GM12878 (cell line): Measurements from ENCODE around the gene MOGAT2. TPM values are rescaled to one million over a fixed set of nuclear protein-coding genes. Genes with fewer than 3 reads are reported as not detected.
"Not testable (repeated sequence)": the region's sequence is repeated elsewhere in the genome, so short reads cannot be mapped to it uniquely, and the experiment has no call there.

ENCODE experiments used
- ATAC-seq: fragments of 200-7000 bp; cut with Tn5 transposase; 3 replicates; pipeline ENCODE4 v1.9.1; 2020; ENCODE audit warnings: mild to moderate bottlenecking, moderate library complexity
- BruUV-seq: library from RNA; stranded (reverse); fragments of 400-500 nt; replicated peaks from 2 replicates; lab custom pipeline; 2021; lab: Mats Ljungman, UMichigan
- CTCF ChIA-PET: fragments of 300-600 bp; sonication (Branson Sonifier 250); formaldehyde crosslinking; extraction: SDS; loops from one replicate; lab custom pipeline; 2021; ENCODE audit warnings: inconsistent platforms; lab: Yijun Ruan, JAX
- POLR2A ChIA-PET: fragments of 350-600 bp; formaldehyde crosslinking; extraction: SDS; loops from one replicate; lab custom pipeline; 2021; ENCODE audit warnings: inconsistent platforms; lab: Charles Lee
- RAD21 ChIA-PET: fragments of 300-600 bp; sonication (Branson Sonifier 250); formaldehyde crosslinking; loops from one replicate; lab custom pipeline; 2023; ENCODE audit warnings: antibody characterized with exemption; ENCODE audit not compliant: unreplicated experiment; lab: Charles Lee
- SMC1A ChIA-PET: fragments of 300-600 bp; sonication (Branson Sonifier 250); formaldehyde crosslinking; loops from one replicate; lab custom pipeline; 2023; ENCODE audit not compliant: unreplicated experiment, uncharacterized antibody; lab: Charles Lee
- DNase-seq: peaks from one replicate; pipeline ENCODE4 v3.0.0-alpha.2; 2011; ENCODE audit warnings: low read depth, low spot score
- FAIRE-seq: peaks from 3 replicates; lab custom pipeline; 2011; peaks lifted over from hg19 to GRCh38; lab: Jason Lieb, UNC
- H2AFZ ChIP-seq: 2 replicates; pipeline ENCODE4 v1.6.0; 2011; ENCODE audit warnings: low read depth, low read length, control low read depth; ENCODE audit not compliant: control insufficient read depth
- H3K27ac ChIP-seq: 2 replicates; pipeline ENCODE4 v1.5.1; 2011; ENCODE audit warnings: control low read depth; ENCODE audit not compliant: control insufficient read depth, insufficient read depth
- H3K27me3 ChIP-seq, 2 experiments: replicated peaks in 1 of 2; 2 replicates each; pipeline versions ENCODE4 v1.6.0 to v1.6.1; 2011; ENCODE audit warnings: low read length in 1 of 2; ENCODE audit not compliant: control insufficient read depth in 2 of 2, insufficient read depth in 2 of 2
- H3K36me3 ChIP-seq, 2 experiments: 2 replicates each; pipeline ENCODE4 v1.5.1; 2011; ENCODE audit warnings: low read length in 1 of 2; ENCODE audit not compliant: control insufficient read depth in 2 of 2, insufficient read depth in 2 of 2
- H3K4me1 ChIP-seq: 2 replicates; pipeline ENCODE4 v1.6.1; 2011; ENCODE audit warnings: mild to moderate bottlenecking, low read length, moderate library complexity, mixed read lengths; ENCODE audit not compliant: control insufficient read depth, insufficient read depth
- H3K4me2 ChIP-seq: 2 replicates; pipeline ENCODE4 v1.6.0; 2011; ENCODE audit warnings: control low read depth; ENCODE audit not compliant: control insufficient read depth, insufficient read depth
- H3K4me3 ChIP-seq: fragments of 200-600 bp; sonication (generic); 2 replicates; pipeline ENCODE4 v1.5.1; 2016
- H3K79me2 ChIP-seq: 2 replicates; pipeline ENCODE4 v1.6.0; 2011; ENCODE audit warnings: low read length; ENCODE audit not compliant: control insufficient read depth, insufficient read depth
- H3K9ac ChIP-seq: 2 replicates; pipeline ENCODE4 v1.8.0; 2011; ENCODE audit warnings: low read length, control low read depth, mixed read lengths; ENCODE audit not compliant: control insufficient read depth, insufficient read depth
- H3K9me3 ChIP-seq: replicated peaks from 3 replicates; pipeline ENCODE4 v1.5.1; 2011; ENCODE audit warnings: mild to moderate bottlenecking, low read length; ENCODE audit not compliant: control insufficient read depth, insufficient read depth
- H4K20me1 ChIP-seq: 2 replicates; pipeline ENCODE4 v1.6.0; 2011; ENCODE audit not compliant: control insufficient read depth, insufficient read depth
- SPI1 ChIP-seq: IDR thresholded peaks from 2 replicates; pipeline ENCODE4 v1.6.1; 2011; ENCODE audit warnings: low read depth, mild to moderate bottlenecking, low read length, moderate library complexity, borderline replicate concordance; ENCODE audit not compliant: insufficient read depth
- ZNF217 ChIP-seq: fragments of 450-650 bp; IDR thresholded peaks from 2 replicates; pipeline ENCODE4 v1.6.1; 2017; ENCODE audit warnings: antibody characterized with exemption, mild to moderate bottlenecking
- WGBS: methylation state at CpG from one replicate; pipeline ENCODE4 v1.1.6; 2016; ENCODE audit warnings: low lambda C conversion rate; ENCODE audit not compliant: insufficient replicate concordance, insufficient coverage; ENCODE audit errors: missing lambda C conversion rate; 5-methylcytosine and 5-hydroxymethylcytosine counted together
- in situ Hi-C: fragments of 300-500 bp; cut with MboI; formaldehyde crosslinking; loops from 9 replicates; pipeline ENCODE4 v1.14.3; 2018; ENCODE audit warnings: mixed read lengths
- intact Hi-C: fragments of 100-400 bp; cut with micrococcal nuclease; formaldehyde crosslinking; loops from one replicate; pipeline ENCODE4 v1.14.2; 2022; ENCODE audit not compliant: unreplicated experiment
- polyA plus RNA-seq, 11 experiments: library from polyadenylated mRNA; depleted of rRNA in 4 of 11; unstranded in 6 of 11; stranded (reverse) in 5 of 11; fragments of >200 nt; fragmentation: Nextera tagmentation in 4 of 11; fragmentation: Illumina TruSeq in 1 of 11; extraction: Ambion mirVana in 4 of 11; extraction: Trizol in 1 of 11; gene quantifications; 1 replicate in 1 of 11; 2 replicates in 10 of 11; pipeline versions ENCODE4 v1.2.1 to v1.2.3, GENCODE V29; 2011 to 2016; ENCODE audit warnings: inconsistent platforms in 2 of 11, missing spikeins in 2 of 11, low read depth in 1 of 11
- total RNA-seq, 4 experiments: library from RNA; depleted of rRNA in 3 of 4; stranded (reverse); fragments of >200 nt in 3 of 4; fragmentation: Illumina TruSeq in 1 of 4; extraction: Trizol in 1 of 4; gene quantifications; 2 replicates each; pipeline versions ENCODE4 v1.2.1 to v1.2.3, GENCODE V29; 2013 to 2021

The MOGAT2 gene
- total and polyA plus RNA-seq, 10 of the 15 experiments (the other 5 are each of a cell fraction or from before 2014, with no cell fraction given): 0.15 to 0.45 (median 0.22) TPM; not detected in 1

DNA sequence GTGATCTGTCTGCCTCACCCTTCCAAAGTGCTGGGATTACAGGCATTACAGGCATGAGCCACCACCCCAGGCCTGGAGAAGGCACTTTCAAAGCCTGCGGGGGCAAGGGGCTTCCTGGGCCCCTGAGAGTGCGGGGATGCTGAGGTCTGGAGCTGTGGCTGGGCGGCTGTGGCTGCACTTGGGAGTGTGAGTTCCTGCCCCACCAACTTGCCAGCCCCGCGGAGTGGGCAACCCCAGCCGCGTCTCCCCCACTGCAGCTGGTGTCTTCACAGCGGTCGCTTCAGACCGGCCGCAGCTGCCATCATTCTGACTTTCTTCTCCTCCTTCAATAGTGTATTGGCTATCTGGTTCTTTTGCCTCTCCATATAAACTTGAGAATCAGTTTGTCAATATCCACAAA lies 38.1 kb upstream of the MOGAT2 start:
- H3K9ac ChIP-seq: no peak overlapping the region
- H2AFZ ChIP-seq: no peak overlapping the region
- peaks cover 8% of the 10 kb centered on the region for H3K4me1 ChIP-seq
- ChIA-PET CTCF (interaction anchor here (1.4 to 2.2 kb wide), 2 partner anchors 26 to 82 kb away, joined by 3 to 7 read pairs; no protein-coding TSS in a partner anchor), RAD21 (no interaction called here), SMC1A (interaction anchor here (1.5 kb wide), 1 partner anchor 18 kb away, joined by 3 read pairs; no protein-coding TSS in a partner anchor), POLR2A (interaction anchor here (0.6 kb wide), 2 partner anchors 221 to 268 kb away, joined by 3 read pairs; no protein-coding TSS in a partner anchor)
- no peak for DNase-seq
- no peaks in the 10 kb centered on the region for H3K27me3 ChIP-seq
- H3K9me3 ChIP-seq: no peaks in the 10 kb centered on the region
- no peaks in the 10 kb centered on the region for H3K79me2 ChIP-seq
- no peak overlapping the region for H3K27ac ChIP-seq
- H3K36me3 ChIP-seq: no peaks in the 10 kb centered on the region
- in situ Hi-C loops (loop anchor here (5.0 kb wide), 1 partner anchor 48 kb away; no protein-coding TSS in a partner anchor), intact Hi-C loops (no loop called here)
- no peaks in the 10 kb centered on the region for H4K20me1 ChIP-seq
- no TSS peak for BruUV-seq
- WGBS: 75% methylated on average over 10 of the region's 11 CpGs
- H3K4me3 ChIP-seq: no peak overlapping the region
- H3K4me2 ChIP-seq: no peak overlapping the region
- no peak for FAIRE-seq
- no peak for ATAC-seq
- TF ChIP-seq ZNF217: no peak

DNA sequence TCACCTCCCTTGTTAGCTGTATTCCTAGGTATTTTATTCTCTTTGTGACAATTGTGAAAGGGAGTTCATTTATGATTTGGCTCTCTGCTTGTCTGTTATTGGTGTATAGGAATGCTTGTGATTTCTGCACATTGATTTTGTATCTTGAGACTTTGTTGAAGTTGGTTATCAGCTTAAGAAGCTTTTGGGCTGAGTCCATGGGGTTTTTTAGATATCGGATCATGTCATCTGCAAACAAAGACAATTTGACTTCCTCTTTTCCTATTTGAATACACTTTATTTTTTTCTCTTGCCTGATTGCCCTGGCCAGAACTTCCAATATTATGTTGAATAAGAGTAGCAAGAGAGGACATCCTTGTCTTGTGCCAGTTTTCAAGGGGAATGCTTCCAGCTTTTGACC lies 33.8 kb upstream of the MOGAT2 start:
- WGBS: 0% methylated on average over 1 of the region's 1 CpG
- ATAC-seq, POLR2A ChIA-PET, intact Hi-C loops, H3K36me3 ChIP-seq, H3K4me1 ChIP-seq, in situ Hi-C loops, FAIRE-seq, H4K20me1 ChIP-seq, BruUV-seq, H3K9ac ChIP-seq, H3K9me3 ChIP-seq, H3K4me2 ChIP-seq, RAD21 ChIA-PET, DNase-seq, H3K27me3 ChIP-seq, H3K4me3 ChIP-seq, H3K79me2 ChIP-seq, H2AFZ ChIP-seq, H3K27ac ChIP-seq: not testable (repeated sequence)
- TF ChIP-seq SPI1: peak; percentile 35; the same call in 1 of the 2 replicates
- SMC1A ChIA-PET: interaction anchor here (0.6 kb wide), 1 partner anchor 61 kb away, joined by 3 read pairs; no protein-coding TSS in a partner anchor
- CTCF ChIA-PET: interaction anchor here (1.4 kb wide), 1 partner anchor 9 kb away, joined by 4 read pairs; no protein-coding TSS in a partner anchor
